ENCODE results near the gene STARD3NL.
"Not testable (repeated sequence)": the region's sequence is repeated elsewhere in the genome, so short reads cannot be mapped to it uniquely, and the experiment has no call there.

The STARD3NL gene

GRCh38 chr7:38269704-38270346 lies 91.8 kb downstream of the STARD3NL start:
- not testable (repeated sequence) for DNase-seq

- not testable (repeated sequence) for DNase-seq
Measured at GRCh38 chr7:38270405-38270804, 92.4 kb downstream of the STARD3NL start.

GRCh38 chr7:38273286-38273995 lies 95.4 kb downstream of the STARD3NL start, which contains the start of gene TARP:
TARP (minus strand) TSS chr7:38273636.
- DNase-seq = no peak

- DNase-seq = peak; percentile 38 to 41
Measured at GRCh38 chr7:38274486-38274885, 96.4 kb downstream of the STARD3NL start.

GRCh38 chr7:38274927-38275620 lies 97.0 kb downstream of the STARD3NL start:
- no peak for DNase-seq

- peak; percentile 75 to 92 for DNase-seq
Measured at GRCh38 chr7:38276096-38276877, 98.2 kb downstream of the STARD3NL start.

GRCh38 chr7:38280000-38280399 lies 102.0 kb downstream of the STARD3NL start:
- DNase-seq = no peak
